WERI-Rb-1 (cell line): ENCODE data around the gene APOL1.
"Not testable (repeated sequence)": the region's sequence is repeated elsewhere in the genome, so short reads cannot be mapped to it uniquely, and the experiment has no call there.

Experiments used
- DNase-seq: peaks from one replicate; pipeline ENCODE4 v3.0.0-alpha.2; 2020
- H3K27ac ChIP-seq: fragments of 250-450 bp; sonication (Bioruptor Pico); 2 replicates; pipeline ENCODE4 v1.5.1; 2020; ENCODE audit warnings: mild to moderate bottlenecking, moderate library complexity
- H3K27me3 ChIP-seq: fragments of 250-450 bp; sonication (Bioruptor Pico); 2 replicates; pipeline ENCODE4 v1.5.1; 2021; ENCODE audit warnings: mild to moderate bottlenecking, low read depth, moderate library complexity; ENCODE audit not compliant: insufficient read depth, severe bottlenecking
- H3K36me3 ChIP-seq: fragments of 250-450 bp; sonication (Bioruptor Pico); 2 replicates; pipeline ENCODE4 v1.5.1; 2020; ENCODE audit warnings: mild to moderate bottlenecking, moderate library complexity
- H3K4me3 ChIP-seq: 2 replicates; pipeline ENCODE4 v1.5.1; 2011; ENCODE audit warnings: low read depth, mild to moderate bottlenecking, control low read depth, low read length
- H3K9me3 ChIP-seq: fragments of 250-450 bp; sonication (Bioruptor Pico); 2 replicates; pipeline ENCODE4 v1.5.1; 2021; ENCODE audit warnings: mild to moderate bottlenecking, moderate library complexity; ENCODE audit not compliant: severe bottlenecking
- CTCF ChIP-seq: IDR thresholded peaks from 2 replicates; pipeline ENCODE4 v1.5.1; 2011; ENCODE audit warnings: low read depth, mild to moderate bottlenecking, control low read depth, inconsistent platforms, low read length

APOL1 gene

GRCh38 chr22:36245805-36246356 is 7.1 kb upstream of the APOL1 start:
- H3K36me3 ChIP-seq = no peaks in the 10 kb centered on the region
- TF ChIP-seq CTCF = no peak
- DNase-seq = no peak

GRCh38 chr22:36246718-36247117 is 6.2 kb upstream of the APOL1 start:
- TF ChIP-seq CTCF = no peak
- no peak for DNase-seq
- Histone ChIP-seq H3K36me3 (no peaks in the 10 kb centered on the region), H3K27ac (no peak overlapping the region), H3K27me3 (no peaks in the 10 kb centered on the region), H3K4me3 (no peak overlapping the region), H3K9me3 (peaks cover 2% of the 10 kb centered on the region)

More at GRCh38 chr22:36245805-36246356, 7.1 kb upstream of the APOL1 start:
- Histone ChIP-seq H3K4me3 (no peak overlapping the region), H3K27ac (no peak overlapping the region), H3K9me3 (peaks cover 2% of the 10 kb centered on the region), H3K27me3 (no peaks in the 10 kb centered on the region)

GRCh38 chr22:36247955-36248354 is 5.0 kb upstream of the APOL1 start:
- H3K36me3 ChIP-seq = no peaks in the 10 kb centered on the region
- peaks cover 2% of the 10 kb centered on the region for H3K9me3 ChIP-seq
- H3K27ac ChIP-seq = no peak overlapping the region
- no peak for DNase-seq
- TF ChIP-seq CTCF = no peak
- H3K4me3 ChIP-seq = no peak overlapping the region
- no peaks in the 10 kb centered on the region for H3K27me3 ChIP-seq

GRCh38 chr22:36249160-36249559 is 3.8 kb upstream of the APOL1 start:
- Histone ChIP-seq H3K36me3 (no peaks in the 10 kb centered on the region), H3K27ac (no peak overlapping the region), H3K4me3 (no peak overlapping the region), H3K27me3 (no peaks in the 10 kb centered on the region), H3K9me3 (peaks cover 2% of the 10 kb centered on the region)
- no peak for DNase-seq
- TF ChIP-seq CTCF = no peak

GRCh38 chr22:36250292-36250960 is 2.5 kb upstream of the APOL1 start:
- not testable (repeated sequence) for H3K9me3 ChIP-seq, H3K27me3 ChIP-seq, DNase-seq, H3K27ac ChIP-seq, H3K36me3 ChIP-seq, H3K4me3 ChIP-seq

GRCh38 chr22:36251979-36252608 is 839 bp upstream of the APOL1 start:
- DNase-seq, H3K27ac ChIP-seq, H3K9me3 ChIP-seq, H3K4me3 ChIP-seq, H3K36me3 ChIP-seq, H3K27me3 ChIP-seq: not testable (repeated sequence)
